ENCODE measurements around the gene CHRNB1.

CHRNB1 gene

GRCh38 chr17:7486181-7486580 is 41.3 kb downstream of the CHRNB1 start:
- no peak for DNase-seq

GRCh38 chr17:7490144-7490543 is 45.3 kb downstream of the CHRNB1 start:
- DNase-seq: no peak

GRCh38 chr17:7491583-7491982 is 46.7 kb downstream of the CHRNB1 start:
- no peak for DNase-seq

- DNase-seq: no peak
Measured at GRCh38 chr17:7493941-7494340, 49.1 kb downstream of the CHRNB1 start.

GRCh38 chr17:7495906-7496434 is 51.1 kb downstream of the CHRNB1 start:
- no peak for DNase-seq

- DNase-seq: no peak
Measured at GRCh38 chr17:7496470-7497183, 51.8 kb downstream of the CHRNB1 start.

GRCh38 chr17:7497228-7497627 is 52.4 kb downstream of the CHRNB1 start:
- DNase-seq: no peak

- DNase-seq: no peak
Measured at GRCh38 chr17:7497636-7498035, 52.8 kb downstream of the CHRNB1 start.

GRCh38 chr17:7499161-7499560 is 54.3 kb downstream of the CHRNB1 start:
- DNase-seq: no peak

GRCh38 chr17:7501729-7502128 is 56.9 kb downstream of the CHRNB1 start:
- no peak for DNase-seq

- DNase-seq: no peak
Measured at GRCh38 chr17:7502171-7502847, 57.4 kb downstream of the CHRNB1 start.

GRCh38 chr17:7502987-7503386 is 58.1 kb downstream of the CHRNB1 start:
- DNase-seq: no peak

GRCh38 chr17:7503521-7503920 is 58.7 kb downstream of the CHRNB1 start:
- DNase-seq: no peak
